CD4-positive, alpha-beta T cell treated with Interleukin-17A for 1 hour (primary cell): Measurements from ENCODE around the gene RGS10.
A peak's percentile ranks its signal among the peaks of the same experiment; 100 is the strongest.
"Not testable (repeated sequence)": the region's sequence is repeated elsewhere in the genome, so short reads cannot be mapped to it uniquely, and the experiment has no call there.

Source experiments
- DNase-seq: peaks from one replicate; pipeline ENCODE4 v3.0.0-alpha.2; 2020

Gene RGS10

GRCh38 chr10:119466655-119467054 is 75.9 kb downstream of the RGS10 start:
- DNase-seq = peak; percentile 42

DNA sequence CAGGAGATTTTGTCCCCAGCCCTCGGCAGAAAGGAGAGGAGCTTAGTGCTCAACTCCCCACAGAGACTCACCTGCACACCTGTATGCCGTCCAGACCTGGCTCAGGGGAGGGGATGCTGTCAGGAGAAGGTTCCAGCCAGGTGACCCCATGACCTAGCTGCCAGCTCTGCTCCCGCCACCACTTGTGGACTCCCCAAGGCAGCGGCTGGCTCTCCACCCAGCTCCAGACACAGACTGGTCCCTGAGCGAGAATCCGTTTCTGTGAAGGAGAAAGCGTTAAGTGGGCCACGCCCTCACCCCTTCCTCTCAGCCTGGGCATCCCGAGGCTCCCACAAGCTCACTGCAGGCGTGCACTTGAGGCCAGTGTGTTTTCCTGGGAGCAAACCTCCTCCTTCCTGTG is 76.4 kb downstream of the RGS10 start:
- DNase-seq = no peak

GRCh38 chr10:119465085-119465484 is 77.4 kb downstream of the RGS10 start:
- DNase-seq = no peak

DNA sequence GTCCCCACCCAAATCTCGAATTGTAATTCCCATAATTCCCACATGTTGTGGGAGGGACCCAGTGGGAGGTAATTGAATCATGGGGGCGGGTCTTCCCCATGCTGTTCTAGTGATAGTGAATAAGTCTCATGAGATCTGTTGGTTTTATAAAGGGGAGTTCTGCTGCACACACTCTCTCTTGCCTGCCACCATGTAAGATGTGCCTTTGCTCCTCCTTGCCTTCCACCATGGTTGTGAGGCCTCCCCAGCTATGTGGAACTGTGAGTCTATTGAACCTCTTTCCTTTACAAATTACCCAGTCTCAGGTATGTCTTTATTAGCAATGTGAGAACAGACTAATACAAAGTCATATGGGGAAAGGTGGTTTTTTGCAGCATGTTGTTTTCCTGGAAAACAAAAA is 79.3 kb downstream of the RGS10 start:
- DNase-seq = not testable (repeated sequence)

- no peak for DNase-seq
Measured at GRCh38 chr10:119462773-119463172, 79.7 kb downstream of the RGS10 start.

- DNase-seq = no peak
Measured at GRCh38 chr10:119461923-119462322, 80.6 kb downstream of the RGS10 start.

GRCh38 chr10:119461380-119461779 is 81.1 kb downstream of the RGS10 start:
- no peak for DNase-seq

DNA sequence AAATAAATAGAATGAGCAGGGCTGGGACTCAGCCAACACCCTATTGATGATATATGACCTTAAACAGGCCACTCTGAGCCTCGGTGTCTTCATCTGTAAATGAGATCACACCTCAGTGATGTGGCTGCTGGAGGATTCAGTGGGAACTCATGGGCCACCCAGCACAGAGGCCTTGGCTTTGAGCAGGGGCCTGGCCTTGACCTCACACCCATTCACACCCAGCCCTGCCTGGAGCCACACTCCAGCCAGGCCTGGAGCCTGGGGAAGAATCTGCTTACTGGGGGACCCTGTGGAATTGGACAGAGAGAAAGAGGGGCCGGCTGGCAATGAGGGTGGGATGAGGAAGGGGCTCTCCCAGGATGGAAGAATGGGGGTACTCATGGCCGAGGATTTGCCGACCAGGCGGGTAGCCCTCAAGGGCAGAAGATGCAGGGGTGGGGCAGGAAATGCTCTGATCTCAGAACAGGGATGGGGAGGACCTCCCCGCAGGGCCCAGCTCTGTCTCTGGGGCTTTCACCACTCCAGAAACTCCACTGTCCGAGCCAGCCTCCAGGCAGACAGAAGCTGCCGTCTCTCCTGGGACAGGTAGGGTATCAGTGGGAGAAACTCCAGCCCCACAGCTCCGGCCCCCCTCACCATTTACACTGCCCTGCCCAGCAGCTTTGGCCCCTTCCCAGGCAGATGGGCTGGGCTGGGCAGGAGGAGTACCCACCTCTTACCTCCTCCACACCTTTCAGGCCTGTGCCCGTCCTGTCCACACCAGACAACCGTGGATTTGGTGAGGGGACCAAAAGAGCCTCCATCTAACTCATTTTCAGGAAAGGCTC is 81.9 kb downstream of the RGS10 start:
- no peak for DNase-seq

GRCh38 chr10:119459681-119460340 is 82.7 kb downstream of the RGS10 start:
- no peak for DNase-seq

- no peak for DNase-seq
Measured at GRCh38 chr10:119457966-119458766, 84.4 kb downstream of the RGS10 start.

DNA sequence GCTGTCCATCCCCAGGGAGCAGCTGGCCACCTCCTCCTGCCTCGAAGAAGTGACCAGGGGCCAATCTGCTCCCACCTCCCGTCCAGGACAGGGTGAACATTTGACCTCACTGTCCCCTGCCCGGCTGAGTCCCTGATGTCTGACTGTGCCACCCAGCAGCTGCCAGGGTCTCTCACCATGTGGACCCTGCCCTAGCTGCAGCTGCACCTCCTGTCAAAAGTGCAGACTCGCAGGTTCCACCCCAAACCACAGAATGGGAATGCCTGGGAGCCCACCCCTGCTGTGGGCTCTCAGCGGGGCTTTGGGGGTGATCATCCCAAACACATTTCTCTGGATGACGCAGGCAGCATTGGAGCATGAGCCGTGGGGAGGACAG is 86.1 kb downstream of the RGS10 start:
- DNase-seq = no peak

DNA sequence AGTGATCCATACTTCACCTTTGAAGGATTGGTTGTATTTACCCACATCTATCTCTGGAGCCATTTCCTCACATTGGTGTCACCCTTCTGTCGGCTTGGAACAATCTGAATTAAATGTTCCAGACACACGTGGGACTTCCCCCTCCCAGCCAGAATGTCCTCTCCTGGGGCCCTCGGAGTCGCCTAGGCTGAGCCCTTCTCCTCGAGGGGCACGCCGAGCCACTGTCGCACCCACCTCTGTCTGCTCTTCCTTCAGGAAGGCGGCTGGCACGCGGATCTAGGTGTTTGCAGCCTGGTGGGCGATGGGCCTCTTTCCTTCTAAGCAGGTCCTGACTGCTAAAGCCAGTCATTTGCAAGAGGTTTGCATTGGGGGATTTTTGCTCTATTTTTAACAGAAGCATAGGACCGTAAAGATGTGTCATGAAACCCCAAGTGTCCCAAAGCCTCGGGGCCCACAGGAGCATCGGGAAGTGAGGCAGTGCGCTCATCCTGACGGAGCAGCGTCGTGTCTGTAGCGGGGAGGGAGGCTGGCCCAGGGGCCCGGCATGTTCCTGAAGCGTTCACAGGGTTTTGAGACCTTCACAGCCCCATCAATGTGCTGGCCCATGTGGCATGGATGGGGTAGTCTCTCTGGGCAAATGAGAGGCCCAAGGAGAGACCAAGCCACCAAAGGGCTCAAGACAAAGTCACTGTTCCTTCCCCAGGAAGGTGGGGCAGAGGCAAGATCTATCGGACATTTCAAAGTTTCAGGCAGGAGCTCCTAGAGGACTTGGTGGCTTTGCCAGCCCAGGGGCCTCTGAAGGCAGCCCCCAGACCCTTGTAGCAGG is 86.7 kb downstream of the RGS10 start:
- no peak for DNase-seq

GRCh38 chr10:119454990-119455389 is 87.5 kb downstream of the RGS10 start:
- DNase-seq = no peak

- no peak for DNase-seq
Measured at GRCh38 chr10:119454316-119454715, 88.2 kb downstream of the RGS10 start.

- no peak for DNase-seq
Measured at GRCh38 chr10:119453313-119453712, 89.2 kb downstream of the RGS10 start.

GRCh38 chr10:119452396-119452795 is 90.1 kb downstream of the RGS10 start:
- DNase-seq = no peak

DNA sequence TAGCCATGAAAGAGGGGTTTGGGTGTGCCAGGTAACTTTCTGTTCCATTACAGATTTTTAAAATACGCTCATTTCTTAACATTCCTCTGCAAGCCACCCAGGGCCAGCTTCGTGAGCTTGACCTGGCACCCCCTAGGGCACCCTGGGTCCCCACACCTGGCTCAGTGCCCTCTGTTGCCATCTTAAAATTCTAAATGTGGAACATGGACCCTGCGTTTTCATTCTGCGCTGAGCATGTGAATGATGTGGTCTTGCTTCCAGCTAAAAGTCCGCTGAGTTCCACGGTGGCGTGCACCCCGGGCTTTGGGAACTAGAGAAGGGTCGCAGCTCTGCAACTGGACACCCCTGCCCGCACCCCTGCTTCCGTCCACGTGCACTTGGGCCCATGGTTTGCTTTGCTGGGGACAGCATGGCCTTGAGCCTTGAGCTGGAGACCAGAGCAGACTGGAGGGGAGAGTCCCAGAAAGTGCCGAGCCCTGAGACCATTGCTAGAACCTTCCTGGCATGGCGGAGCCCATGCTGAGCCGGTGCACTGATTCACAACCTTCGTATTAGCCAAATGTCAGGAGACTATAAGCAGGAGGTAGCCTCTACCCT is 91.1 kb downstream of the RGS10 start:
- DNase-seq = no peak

GRCh38 chr10:119450606-119451299 is 91.8 kb downstream of the RGS10 start:
- DNase-seq = no peak
